Suprapubic skin (tissue), 3 donors: ENCODE measurements around the gene CLEC1A.

Source experiments
- POLR2A ChIP-seq, 2 donors: fragments of 450-650 bp; IDR thresholded peaks; one replicate each; pipeline ENCODE4 v1.6.1; 2017; ENCODE audit warnings: antibody characterized with exemption in 2 of 2, mild to moderate bottlenecking in 2 of 2, moderate library complexity in 2 of 2
- TF ChIP-seq, protein P1 (sequence below), 2 donors: fragments of 200-600 bp in 1 of 2; fragments of 450-650 bp in 1 of 2; sonication (generic) in 1 of 2; IDR thresholded peaks; one replicate each; pipeline ENCODE4 v1.5.1; 2016 to 2019; ENCODE audit warnings: antibody characterized with exemption in 2 of 2, mild to moderate bottlenecking in 1 of 2, moderate library complexity in 1 of 2

DNA sequence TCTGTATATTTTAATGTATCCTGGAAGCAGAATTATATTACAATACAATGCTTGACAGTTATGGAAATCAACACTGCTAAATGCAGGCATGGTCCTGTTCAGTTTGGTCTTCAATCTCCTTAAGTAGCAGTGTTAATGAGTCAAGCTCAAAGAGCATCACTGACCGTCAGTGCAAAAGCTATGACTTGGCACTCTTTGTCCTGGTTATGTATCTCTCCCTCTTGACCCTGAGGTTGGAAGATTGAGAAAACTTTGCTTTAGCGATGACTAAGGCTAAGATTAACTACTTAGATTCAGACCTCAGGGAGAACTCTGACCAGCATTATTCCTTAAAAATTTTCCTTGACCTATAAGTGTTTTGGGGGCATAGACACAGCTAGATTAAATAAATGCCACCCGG lies 20.3 kb upstream of the CLEC1A start:
- no peak for TF ChIP-seq POLR2A (IDR thresholded peaks at IDR 0.05)
- TF ChIP-seq, protein P1, sequence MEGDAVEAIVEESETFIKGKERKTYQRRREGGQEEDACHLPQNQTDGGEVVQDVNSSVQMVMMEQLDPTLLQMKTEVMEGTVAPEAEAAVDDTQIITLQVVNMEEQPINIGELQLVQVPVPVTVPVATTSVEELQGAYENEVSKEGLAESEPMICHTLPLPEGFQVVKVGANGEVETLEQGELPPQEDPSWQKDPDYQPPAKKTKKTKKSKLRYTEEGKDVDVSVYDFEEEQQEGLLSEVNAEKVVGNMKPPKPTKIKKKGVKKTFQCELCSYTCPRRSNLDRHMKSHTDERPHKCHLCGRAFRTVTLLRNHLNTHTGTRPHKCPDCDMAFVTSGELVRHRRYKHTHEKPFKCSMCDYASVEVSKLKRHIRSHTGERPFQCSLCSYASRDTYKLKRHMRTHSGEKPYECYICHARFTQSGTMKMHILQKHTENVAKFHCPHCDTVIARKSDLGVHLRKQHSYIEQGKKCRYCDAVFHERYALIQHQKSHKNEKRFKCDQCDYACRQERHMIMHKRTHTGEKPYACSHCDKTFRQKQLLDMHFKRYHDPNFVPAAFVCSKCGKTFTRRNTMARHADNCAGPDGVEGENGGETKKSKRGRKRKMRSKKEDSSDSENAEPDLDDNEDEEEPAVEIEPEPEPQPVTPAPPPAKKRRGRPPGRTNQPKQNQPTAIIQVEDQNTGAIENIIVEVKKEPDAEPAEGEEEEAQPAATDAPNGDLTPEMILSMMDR (IDR thresholded peaks at IDR 0.05): no peak
